Immature natural killer cell (primary cell): ENCODE data around the gene ASCC2. TPM values are rescaled to one million over a fixed set of nuclear protein-coding genes. Genes with fewer than 3 reads are reported as not detected.
"Not testable (repeated sequence)": the region's sequence is repeated elsewhere in the genome, so short reads cannot be mapped to it uniquely, and the experiment has no call there.

ENCODE experiments used
- DNase-seq, 3 donors: peaks; one replicate each; pipeline ENCODE4 v3.0.0; 2022; ENCODE audit warnings: mixed read lengths in 1 of 3
- H3K27ac Mint-ChIP-seq, 6 donors: one replicate each; pipeline ENCODE4 v1.8.0; 2020; ENCODE audit warnings: mixed read lengths in 6 of 6, mild to moderate bottlenecking in 5 of 6, inconsistent platforms in 4 of 6, moderate library complexity in 3 of 6
- H3K27me3 Mint-ChIP-seq, 3 donors: one replicate each; pipeline ENCODE4 v1.8.0; 2020 to 2021; ENCODE audit warnings: low read depth in 3 of 3, mild to moderate bottlenecking in 3 of 3, mixed read lengths in 3 of 3, moderate library complexity in 3 of 3, inconsistent platforms in 1 of 3
- H3K36me3 Mint-ChIP-seq, 3 donors: one replicate each; pipeline ENCODE4 v1.8.0; 2020; ENCODE audit warnings: mixed read lengths in 3 of 3, inconsistent platforms in 2 of 3, mild to moderate bottlenecking in 2 of 3
- H3K4me1 Mint-ChIP-seq, 2 donors: one replicate each; pipeline ENCODE4 v1.8.0; 2020; ENCODE audit warnings: inconsistent platforms in 2 of 2, mild to moderate bottlenecking in 2 of 2, mixed read lengths in 2 of 2, moderate library complexity in 1 of 2
- H3K4me3 Mint-ChIP-seq, 5 donors: one replicate each; pipeline ENCODE4 v1.8.0; 2020; ENCODE audit warnings: mild to moderate bottlenecking in 5 of 5, mixed read lengths in 5 of 5, inconsistent platforms in 3 of 5, moderate library complexity in 3 of 5
- H3K9me3 Mint-ChIP-seq, 6 donors: one replicate each; pipeline ENCODE4 v1.8.0; 2020; ENCODE audit warnings: mild to moderate bottlenecking in 6 of 6, mixed read lengths in 6 of 6, inconsistent platforms in 4 of 6, moderate library complexity in 3 of 6
- polyA plus RNA-seq, 3 donors: library from polyadenylated mRNA; unstranded; fragments of 300-500 nt; fragmentation: Illumina TruSeq; gene quantifications; one replicate each; pipeline ENCODE4 v1.2.3, GENCODE V29; 2021

ASCC2 gene
- polyA plus RNA-seq, 3 donors from 2014 or later, result 31.2 to 70.8 (median 40.8) TPM

DNA sequence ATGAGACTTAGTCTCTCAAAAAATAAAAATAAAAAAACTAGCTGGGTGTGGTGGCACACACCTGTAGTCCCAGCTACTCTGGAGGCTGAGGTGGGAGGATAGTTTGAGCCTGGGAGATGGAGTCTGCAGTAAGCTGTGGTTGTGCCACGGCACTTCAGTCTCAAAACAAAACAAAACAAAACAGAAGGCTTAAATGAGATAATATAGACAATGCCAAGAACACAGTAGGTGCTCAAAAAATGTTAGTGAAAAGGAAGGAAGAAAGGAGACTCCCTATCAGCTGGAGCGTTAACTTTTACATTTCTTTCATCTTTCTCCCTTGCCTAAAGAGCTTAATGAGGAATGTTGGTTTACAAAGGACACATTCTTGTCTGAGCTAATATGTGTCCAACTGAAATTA lies 4.1 kb upstream of the ASCC2 start:
- Mint-ChIP-seq H3K4me3 (no peak overlapping the region), H3K36me3 (no peaks in the 10 kb centered on the region), H3K9me3 (no peaks in the 10 kb centered on the region), H3K27ac (no peak overlapping the region), H3K27me3 (peaks cover 2 to 4% (median 4%) of the 10 kb centered on the region in 3 donors), H3K4me1 (peaks cover 17 to 22% of the 10 kb centered on the region in 2 donors)
- DNase-seq, result no peak

DNA sequence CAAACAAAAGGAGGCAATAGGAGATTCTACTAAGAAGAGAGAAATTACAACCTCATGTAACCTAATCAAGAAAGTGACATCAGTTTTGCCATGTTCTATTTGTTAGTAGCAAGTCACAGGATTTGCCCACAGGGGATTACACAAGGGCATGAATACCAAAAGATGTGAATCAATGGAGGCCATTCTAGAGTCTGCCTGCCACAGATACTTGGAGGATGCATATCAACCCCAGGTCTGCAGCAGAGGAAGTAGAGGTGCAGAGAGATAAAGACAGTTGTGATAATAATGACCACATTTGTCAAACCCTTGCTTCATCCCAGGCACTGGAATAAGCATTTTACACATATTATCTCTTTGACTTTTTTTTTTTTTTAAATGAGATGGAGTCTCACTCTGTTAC lies 2.4 kb upstream of the ASCC2 start:
- Mint-ChIP-seq H3K27ac (no peak overlapping the region), H3K36me3 (peaks cover 0 to 6% (median 0%) of the 10 kb centered on the region in 3 donors), H3K27me3 (peaks cover 2 to 6% (median 4%) of the 10 kb centered on the region in 3 donors), H3K4me3 (no peak overlapping the region), H3K4me1 (peaks cover 29 to 39% of the 10 kb centered on the region in 2 donors), H3K9me3 (no peaks in the 10 kb centered on the region)
- DNase-seq, result no peak

DNA sequence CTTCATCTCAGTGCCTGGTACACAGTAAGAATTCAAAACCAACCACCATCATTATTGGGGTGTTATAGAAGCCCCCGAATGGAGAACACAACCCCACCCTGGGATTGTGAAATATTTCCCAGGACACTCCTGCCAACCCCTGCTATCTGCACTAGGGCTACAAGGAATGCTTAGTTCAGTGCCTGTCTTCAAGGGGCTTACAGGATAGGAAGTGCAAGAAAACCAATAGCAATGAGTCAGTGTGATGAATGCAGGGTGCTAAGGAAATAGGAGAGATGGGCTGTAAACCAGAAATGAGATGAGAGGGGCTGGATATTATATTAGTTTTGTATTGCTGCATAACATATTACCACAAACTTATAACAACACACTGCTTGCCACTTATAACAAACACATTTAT lies 965 bp upstream of the ASCC2 start:
- peak overlapping the region; percentile 91 to 98 (median 95) for H3K4me3 Mint-ChIP-seq
- no peaks in the 10 kb centered on the region for H3K9me3 Mint-ChIP-seq
- DNase-seq, result no peak
- peaks cover 32 to 41% of the 10 kb centered on the region in 2 donors for H3K4me1 Mint-ChIP-seq
- peak overlapping the region; percentile 96 to 99 (median 98) for H3K27ac Mint-ChIP-seq
- H3K36me3 Mint-ChIP-seq, result peaks cover 0 to 10% (median 0%) of the 10 kb centered on the region in 3 donors
- H3K27me3 Mint-ChIP-seq, result peaks cover 2 to 6% (median 4%) of the 10 kb centered on the region in 3 donors

DNA sequence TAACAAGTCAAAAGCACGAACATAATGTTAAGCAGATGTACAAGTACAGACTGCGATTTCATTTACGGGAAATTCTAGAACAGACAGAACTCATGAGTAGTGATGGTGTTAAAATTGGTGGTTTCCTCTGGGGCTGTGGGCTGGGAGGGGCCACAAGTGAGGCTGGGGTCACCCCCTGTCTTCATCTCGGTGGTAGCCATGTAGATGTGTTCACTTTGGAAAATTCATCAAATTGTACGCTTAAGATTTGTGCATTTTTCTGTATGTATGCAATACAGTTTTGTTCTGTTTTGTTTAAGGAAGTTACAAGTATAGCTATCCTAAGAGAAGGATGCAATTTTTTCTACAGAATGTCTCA lies 504 bp upstream of the ASCC2 start:
- H3K27ac Mint-ChIP-seq, result peak overlapping the region; percentile 96 to 99 (median 98)
- peaks cover 34 to 41% of the 10 kb centered on the region in 2 donors for H3K4me1 Mint-ChIP-seq
- peaks cover 2 to 6% (median 4%) of the 10 kb centered on the region in 3 donors for H3K27me3 Mint-ChIP-seq
- H3K36me3 Mint-ChIP-seq, result peaks cover 0 to 11% (median 0%) of the 10 kb centered on the region in 3 donors
- H3K9me3 Mint-ChIP-seq, result no peaks in the 10 kb centered on the region
- peak overlapping the region; percentile 91 to 98 (median 95) for H3K4me3 Mint-ChIP-seq
- DNase-seq, result no peak

DNA sequence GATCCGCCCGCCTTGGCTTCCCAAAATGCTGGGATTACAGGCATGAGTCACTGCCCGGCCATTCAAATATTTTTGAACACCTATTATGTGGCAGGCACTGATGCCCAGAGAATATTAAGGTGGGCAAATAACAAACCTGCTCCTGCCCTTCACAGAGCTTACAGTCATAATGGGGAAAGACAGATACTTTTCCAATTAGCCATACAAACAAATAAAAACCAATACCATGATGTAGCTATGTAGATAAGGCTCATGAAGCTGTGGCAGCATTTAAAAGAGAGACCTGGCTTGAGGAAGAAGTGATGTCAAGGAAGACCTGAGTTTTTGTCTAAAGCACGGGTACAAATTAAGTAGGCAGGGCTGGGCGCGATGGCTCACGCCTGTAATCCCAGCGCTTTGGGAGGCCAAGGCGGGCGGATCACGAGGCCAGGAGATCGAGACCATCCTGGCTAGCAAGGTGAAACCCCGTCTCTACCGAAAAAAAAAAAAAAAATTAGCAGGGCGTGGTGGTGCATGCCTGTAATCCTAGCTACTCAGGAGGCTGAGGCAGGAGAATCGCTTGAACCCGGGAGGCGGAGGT lies 1.2 kb downstream of the ASCC2 start:
- not testable (repeated sequence) for H3K27me3 Mint-ChIP-seq, DNase-seq, H3K9me3 Mint-ChIP-seq
- peaks cover 36 to 45% of the 10 kb centered on the region in 2 donors for H3K4me1 Mint-ChIP-seq
- H3K27ac Mint-ChIP-seq, result peak overlapping the region; percentile 47 to 98 (median 78)
- peak overlapping the region; percentile 91 to 98 (median 95) for H3K4me3 Mint-ChIP-seq
- peaks cover 0 to 21% (median 6%) of the 10 kb centered on the region in 3 donors for H3K36me3 Mint-ChIP-seq

DNA sequence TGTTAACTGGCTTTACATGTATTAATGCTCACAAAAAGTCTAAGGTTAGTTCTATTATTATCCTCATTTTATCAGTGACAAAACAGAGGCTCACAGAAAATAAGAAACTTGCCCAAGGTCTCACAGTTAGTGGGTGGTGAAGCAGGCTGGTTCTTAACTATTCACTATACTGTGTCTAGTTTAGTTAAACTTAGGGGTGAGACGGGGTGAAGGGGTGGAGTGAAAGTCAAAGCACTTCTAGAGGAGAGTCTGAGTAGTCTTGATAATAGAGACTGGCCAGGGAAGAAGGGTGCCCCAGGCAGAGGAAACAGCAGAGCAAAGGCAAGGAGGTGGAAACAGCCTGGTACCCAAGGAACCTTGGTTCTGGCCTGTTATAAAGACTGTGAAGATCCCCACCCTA lies 4.0 kb downstream of the ASCC2 start:
- H3K36me3 Mint-ChIP-seq, result peaks cover 5 to 37% (median 10%) of the 10 kb centered on the region in 3 donors
- peaks cover 37 to 51% of the 10 kb centered on the region in 2 donors for H3K4me1 Mint-ChIP-seq

DNA sequence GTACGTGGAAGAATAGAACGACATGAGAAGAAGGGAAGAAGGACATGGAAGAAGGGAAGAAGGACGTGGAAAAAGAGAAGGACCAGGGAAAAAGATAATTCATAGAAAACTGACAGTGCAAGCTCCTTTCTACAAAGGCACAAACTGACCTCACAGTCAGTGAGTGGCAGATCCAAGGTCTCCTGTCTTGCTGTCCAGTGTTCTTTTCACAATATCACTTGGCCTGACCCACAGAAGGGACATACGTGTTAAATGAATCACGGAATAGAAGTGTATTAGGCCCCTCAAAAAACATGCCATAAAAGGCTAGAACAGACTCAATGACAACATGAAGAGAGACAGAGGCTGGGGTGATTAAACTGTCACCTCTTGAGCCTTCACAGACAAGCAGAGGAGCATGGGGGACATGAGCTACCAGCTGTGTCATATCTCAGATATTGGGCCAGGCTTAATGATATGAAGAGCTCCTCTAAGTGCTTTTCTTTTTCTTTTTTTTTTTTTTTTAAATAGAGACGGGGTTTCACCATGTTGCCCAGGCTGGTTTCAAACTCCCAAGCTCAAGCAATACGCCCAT lies 4.6 kb downstream of the ASCC2 start:
- H3K36me3 Mint-ChIP-seq, result peaks cover 5 to 37% (median 10%) of the 10 kb centered on the region in 3 donors

More for the DNA sequence above, 4.0 kb downstream of the ASCC2 start:
- no peak for DNase-seq
- Mint-ChIP-seq H3K27ac (no peak overlapping the region), H3K4me3 (peak overlapping the region in 1 of 5 donors; percentile 14), H3K9me3 (no peaks in the 10 kb centered on the region), H3K27me3 (peaks cover 0 to 6% (median 4%) of the 10 kb centered on the region in 3 donors)

DNA sequence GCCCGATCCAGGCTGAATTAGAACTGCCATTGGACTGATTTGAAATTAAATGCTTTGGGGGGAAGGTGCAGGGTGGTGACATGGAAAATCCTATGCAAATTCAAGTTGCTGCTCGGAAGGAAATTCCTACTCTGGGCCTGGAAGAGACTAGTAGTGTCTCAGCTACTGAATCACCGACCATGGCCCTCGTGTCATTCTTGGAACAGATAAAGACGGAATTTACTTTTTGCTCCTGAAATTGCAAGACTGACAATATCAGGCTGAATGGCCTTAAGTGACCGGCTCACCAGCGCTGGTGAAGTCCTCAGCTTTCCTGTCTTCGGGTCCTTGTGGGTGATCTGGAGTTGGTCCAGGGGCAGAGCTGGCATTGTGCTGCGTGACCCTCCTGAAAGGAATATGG lies 6.1 kb downstream of the ASCC2 start:
- H3K9me3 Mint-ChIP-seq, result no peaks in the 10 kb centered on the region
- peaks cover 10 to 37% (median 12%) of the 10 kb centered on the region in 3 donors for H3K36me3 Mint-ChIP-seq
- DNase-seq, result no peak
- peaks cover 22 to 30% of the 10 kb centered on the region in 2 donors for H3K4me1 Mint-ChIP-seq
- H3K27ac Mint-ChIP-seq, result no peak overlapping the region
- H3K27me3 Mint-ChIP-seq, result peaks cover 0 to 1% (median 0%) of the 10 kb centered on the region in 3 donors
- no peak overlapping the region for H3K4me3 Mint-ChIP-seq

More for the DNA sequence above, 4.6 kb downstream of the ASCC2 start:
- Mint-ChIP-seq H3K27ac (peak overlapping the region in 1 of 6 donors; percentile 57), H3K27me3 (peaks cover 0 to 6% (median 4%) of the 10 kb centered on the region in 3 donors), H3K9me3 (no peaks in the 10 kb centered on the region), H3K4me3 (no peak overlapping the region), H3K4me1 (peaks cover 31 to 46% of the 10 kb centered on the region in 2 donors)
- DNase-seq, result no peak

DNA sequence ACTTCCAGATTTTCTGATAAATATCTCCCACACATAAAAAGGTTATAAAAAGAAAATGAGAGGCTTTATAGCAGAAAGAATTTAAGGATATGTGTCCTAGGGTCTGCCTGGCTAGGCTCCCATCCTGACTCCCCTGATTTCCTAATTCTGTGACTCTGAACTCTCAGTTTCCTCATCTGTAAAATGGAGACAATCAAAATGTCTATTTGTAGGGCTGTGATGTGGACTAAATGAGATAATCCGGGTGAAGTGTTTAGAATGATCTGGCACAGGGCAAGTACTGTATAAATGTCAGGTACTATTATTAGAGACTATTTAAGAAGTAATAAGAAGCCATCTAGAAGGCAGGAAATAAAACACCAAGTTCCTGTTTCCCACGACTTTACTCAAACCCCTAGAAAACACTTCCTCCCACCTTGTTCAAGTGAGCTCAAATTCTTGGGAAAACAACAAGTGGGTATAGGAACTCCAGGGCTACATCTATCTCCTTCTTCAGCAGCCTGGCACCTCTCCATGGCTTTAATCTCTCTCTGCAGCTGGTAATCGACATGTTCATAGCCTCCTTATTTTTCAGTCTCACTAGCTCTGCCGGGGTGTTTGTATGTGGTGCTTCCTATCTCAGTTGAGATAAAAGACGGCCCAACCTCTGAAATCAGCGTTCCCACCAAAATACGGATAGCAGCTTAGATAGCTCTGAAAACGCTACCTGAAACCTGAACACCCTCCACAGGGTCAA lies 6.7 kb downstream of the ASCC2 start:
- Mint-ChIP-seq H3K27ac (no peak overlapping the region), H3K4me3 (no peak overlapping the region), H3K4me1 (peaks cover 19 to 24% of the 10 kb centered on the region in 2 donors), H3K27me3 (peaks cover 0 to 1% (median 0%) of the 10 kb centered on the region in 3 donors), H3K9me3 (no peaks in the 10 kb centered on the region), H3K36me3 (peaks cover 10 to 37% (median 12%) of the 10 kb centered on the region in 3 donors)
- no peak for DNase-seq

DNA sequence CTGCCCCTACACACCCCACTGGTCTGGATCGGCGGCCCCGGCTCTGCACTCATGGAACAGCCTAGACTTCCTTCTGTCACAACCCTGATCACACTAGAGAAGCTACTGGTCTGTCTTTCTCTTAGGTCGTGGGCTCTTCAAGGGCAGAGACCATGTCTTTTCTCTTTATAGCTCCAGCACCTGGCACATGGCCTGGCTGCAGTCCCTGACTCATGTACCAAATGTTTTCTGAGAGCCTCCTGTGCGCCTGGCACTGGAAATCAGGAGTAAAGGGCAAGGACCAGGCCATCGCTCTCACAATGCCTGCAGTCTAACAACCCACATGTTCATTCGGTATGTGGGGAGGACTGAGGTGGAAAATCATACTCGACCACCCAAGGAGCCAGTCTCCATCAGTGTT lies 7.5 kb downstream of the ASCC2 start:
- H3K27ac Mint-ChIP-seq, result no peak overlapping the region
- peaks cover 10 to 34% (median 12%) of the 10 kb centered on the region in 3 donors for H3K36me3 Mint-ChIP-seq
- H3K4me3 Mint-ChIP-seq, result no peak overlapping the region
- no peak for DNase-seq
- H3K4me1 Mint-ChIP-seq, result peaks cover 13 to 21% of the 10 kb centered on the region in 2 donors
- H3K9me3 Mint-ChIP-seq, result no peaks in the 10 kb centered on the region
- H3K27me3 Mint-ChIP-seq, result no peaks in the 10 kb centered on the region

DNA sequence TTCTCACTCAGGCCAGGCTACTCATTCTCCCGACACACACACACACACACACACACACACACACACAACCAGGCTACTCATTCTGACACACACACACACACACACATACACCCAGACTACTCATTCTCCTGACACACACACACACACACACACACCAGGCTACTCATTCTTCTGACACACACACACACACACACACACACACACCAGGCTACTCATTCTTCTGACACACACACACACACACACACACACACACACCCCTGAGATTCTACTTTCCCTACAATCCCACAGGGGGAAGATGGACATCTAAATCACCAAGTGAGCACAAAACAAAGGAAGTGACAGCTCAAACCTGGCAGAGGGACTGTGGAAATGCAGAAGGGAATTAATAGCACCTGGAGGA lies 10.3 kb downstream of the ASCC2 start:
- DNase-seq, H3K27me3 Mint-ChIP-seq, H3K4me3 Mint-ChIP-seq, H3K9me3 Mint-ChIP-seq: not testable (repeated sequence)
- H3K4me1 Mint-ChIP-seq, result peaks cover 5 to 24% of the 10 kb centered on the region in 2 donors
- peak overlapping the region in 1 of 6 donors; percentile 2 for H3K27ac Mint-ChIP-seq
- H3K36me3 Mint-ChIP-seq, result peaks cover 14 to 41% (median 23%) of the 10 kb centered on the region in 3 donors

DNA sequence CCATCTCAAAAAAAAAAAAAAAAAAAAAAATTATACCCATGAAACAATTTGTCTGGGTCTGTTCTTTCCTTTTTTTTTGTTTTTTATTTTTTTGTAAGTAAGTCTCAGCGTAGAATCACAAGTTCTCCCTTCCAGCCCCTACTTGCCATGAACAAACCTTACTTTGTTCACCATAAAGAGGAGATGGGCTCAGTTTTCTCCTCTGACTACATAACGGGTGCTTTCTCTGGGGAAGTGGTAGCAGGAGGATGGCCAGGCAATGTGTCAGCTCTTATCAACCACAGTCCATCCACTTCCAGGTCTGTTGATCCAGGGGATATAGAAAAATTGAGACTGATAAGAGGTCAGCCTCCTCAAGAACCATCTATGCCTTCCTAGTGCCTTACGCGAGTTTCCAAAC lies 11.0 kb downstream of the ASCC2 start:
- Mint-ChIP-seq H3K4me1 (peaks cover 5 to 22% of the 10 kb centered on the region in 2 donors), H3K4me3 (no peak overlapping the region), H3K9me3 (no peaks in the 10 kb centered on the region), H3K27me3 (peaks cover 0 to 2% (median 0%) of the 10 kb centered on the region in 3 donors), H3K27ac (peak overlapping the region in 1 of 6 donors; percentile 40), H3K36me3 (peaks cover 17 to 43% (median 26%) of the 10 kb centered on the region in 3 donors)
- DNase-seq, result no peak

DNA sequence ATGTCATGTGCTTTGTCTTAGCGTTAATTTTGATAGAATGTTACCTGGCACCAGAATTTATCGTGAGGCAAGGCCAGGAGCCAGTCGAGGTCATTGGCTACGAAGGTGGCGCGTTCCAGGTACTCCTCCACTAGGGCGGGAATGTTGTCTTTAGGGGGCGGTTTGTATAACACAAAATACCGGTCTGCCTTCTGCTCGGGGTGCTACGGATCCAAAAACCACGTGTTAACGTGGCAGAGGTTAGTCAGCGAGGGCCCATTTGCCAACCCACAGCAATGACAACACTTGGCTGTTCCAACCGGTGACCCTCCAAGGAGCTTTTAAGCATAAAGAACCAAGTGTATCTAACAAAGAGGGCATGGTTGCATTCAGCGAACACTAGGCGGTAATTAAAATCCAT lies 12.5 kb downstream of the ASCC2 start:
- H3K27ac Mint-ChIP-seq, result no peak overlapping the region
- DNase-seq, result no peak
- H3K4me3 Mint-ChIP-seq, result no peak overlapping the region
- H3K4me1 Mint-ChIP-seq, result peaks cover 4 to 10% of the 10 kb centered on the region in 2 donors
- peaks cover 15 to 40% (median 29%) of the 10 kb centered on the region in 3 donors for H3K36me3 Mint-ChIP-seq
- H3K9me3 Mint-ChIP-seq, result no peaks in the 10 kb centered on the region
- H3K27me3 Mint-ChIP-seq, result peaks cover 0 to 2% (median 0%) of the 10 kb centered on the region in 3 donors

DNA sequence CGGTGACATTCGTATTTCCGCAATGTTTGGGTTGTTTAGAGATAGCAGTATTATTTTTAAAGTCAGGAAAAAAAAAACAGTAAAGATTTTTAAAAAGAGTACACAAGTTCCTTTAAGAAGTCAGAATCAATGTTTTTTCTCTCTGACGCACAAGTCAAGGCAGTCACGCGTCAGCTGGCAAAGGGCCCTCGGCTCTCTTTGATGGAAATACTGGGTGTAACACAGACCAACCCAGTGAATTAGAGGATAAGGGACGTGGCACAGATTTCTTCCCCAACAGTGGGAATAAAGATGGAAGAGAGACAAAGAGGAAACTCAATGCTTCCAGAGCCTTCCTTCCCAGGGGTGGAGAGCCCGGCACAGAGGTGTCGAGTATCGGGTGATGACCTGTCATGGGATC lies 13.4 kb downstream of the ASCC2 start:
- H3K36me3 Mint-ChIP-seq, result peaks cover 15 to 34% (median 26%) of the 10 kb centered on the region in 3 donors
- H3K4me1 Mint-ChIP-seq, result peaks cover 4 to 10% of the 10 kb centered on the region in 2 donors
- peaks cover 0 to 2% (median 0%) of the 10 kb centered on the region in 3 donors for H3K27me3 Mint-ChIP-seq
- no peak for DNase-seq
- no peak overlapping the region for H3K4me3 Mint-ChIP-seq
- no peak overlapping the region for H3K27ac Mint-ChIP-seq
- H3K9me3 Mint-ChIP-seq, result no peaks in the 10 kb centered on the region
